Amygdala (tissue), 56 donors: ENCODE data around the gene OTUB2.

ENCODE experiments used
- DNase-seq, 56 donors: peaks; one replicate each; lab custom pipeline; 2025; lab: John Stamatoyannopoulos, UW

The OTUB2 gene

GRCh38 chr14:94037954-94038353, 11.8 kb downstream of the OTUB2 start:
- no peak for DNase-seq

DNA sequence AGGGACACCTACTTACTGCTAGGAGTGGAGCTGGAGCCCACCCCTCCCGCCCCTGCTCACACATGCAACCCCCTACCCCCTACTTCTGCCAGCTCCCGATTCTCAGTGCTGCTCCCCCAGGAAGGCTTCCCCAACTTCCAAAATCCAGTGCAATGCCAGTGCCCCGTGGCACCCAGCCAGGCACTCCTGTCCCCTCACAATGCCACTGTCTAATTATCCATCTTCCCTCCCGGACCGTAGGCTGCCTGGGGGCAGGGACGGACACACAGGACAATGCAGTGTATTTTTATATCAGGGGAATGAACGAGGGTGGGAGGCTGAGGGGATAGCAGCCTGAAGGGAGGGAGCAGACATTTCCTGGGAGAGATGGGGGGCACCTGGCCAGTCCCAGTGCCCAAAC, 12.4 kb downstream of the OTUB2 start:
- DNase-seq, result no peak

DNA sequence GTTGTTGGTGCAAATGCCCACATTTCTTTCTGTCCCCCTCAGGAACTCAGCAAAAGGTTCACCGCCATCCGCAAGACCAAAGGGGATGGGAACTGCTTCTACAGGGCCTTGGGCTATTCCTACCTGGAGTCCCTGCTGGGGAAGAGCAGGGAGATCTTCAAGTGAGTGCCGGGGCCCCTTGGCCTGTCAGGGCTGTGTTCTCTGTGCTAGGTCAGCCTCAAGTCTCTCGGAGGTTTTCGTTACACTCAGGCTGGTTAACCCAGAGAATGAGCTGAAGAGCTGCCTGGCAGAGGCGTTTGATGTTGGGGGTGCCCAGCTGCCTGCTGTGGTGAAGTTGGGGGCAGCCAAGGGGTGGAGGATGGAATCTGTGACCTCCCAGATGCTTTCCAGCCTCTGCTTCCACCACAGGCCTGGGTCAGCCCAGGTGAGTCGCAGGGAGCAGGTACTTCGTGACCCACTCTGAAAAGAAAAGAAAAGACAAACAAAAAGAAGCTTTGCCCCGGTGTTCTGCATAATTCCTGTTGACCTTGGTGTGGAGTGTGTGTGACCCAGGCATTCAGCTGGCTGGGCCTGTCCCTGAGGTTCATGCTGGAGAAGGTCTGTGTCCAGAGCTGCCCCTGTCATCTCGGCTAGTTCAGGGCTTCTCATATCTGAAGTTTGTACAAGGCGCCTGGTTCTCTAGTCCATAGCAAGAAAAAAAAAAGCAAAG, 12.9 kb downstream of the OTUB2 start:
- no peak for DNase-seq

- no peak for DNase-seq
Observed at GRCh38 chr14:94040247-94040646, 14.1 kb downstream of the OTUB2 start.

DNA sequence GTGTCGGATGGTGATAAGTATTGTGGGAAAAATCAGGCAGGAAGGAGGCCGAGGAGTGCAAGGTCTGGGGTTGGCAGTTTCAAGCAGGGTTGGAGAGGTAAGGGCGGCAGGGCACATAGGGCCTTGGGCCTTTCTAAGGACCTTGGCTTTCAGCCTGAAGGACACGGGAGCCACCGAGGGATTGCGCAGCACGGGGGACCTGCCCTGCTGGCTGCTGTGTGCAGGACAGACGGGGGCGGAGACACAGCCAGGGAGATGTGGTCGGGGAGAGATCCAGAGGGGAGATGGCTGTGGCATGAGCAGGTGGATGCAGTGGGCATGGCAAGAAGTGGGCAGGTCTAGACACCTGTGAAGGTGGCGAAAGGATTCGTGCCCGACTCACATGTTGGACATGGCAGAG, 14.7 kb downstream of the OTUB2 start:
- DNase-seq, result no peak

GRCh38 chr14:94041551-94042346, 15.6 kb downstream of the OTUB2 start:
- DNase-seq, result peak in 2 of 56 donors; percentile 24 to 32

DNA sequence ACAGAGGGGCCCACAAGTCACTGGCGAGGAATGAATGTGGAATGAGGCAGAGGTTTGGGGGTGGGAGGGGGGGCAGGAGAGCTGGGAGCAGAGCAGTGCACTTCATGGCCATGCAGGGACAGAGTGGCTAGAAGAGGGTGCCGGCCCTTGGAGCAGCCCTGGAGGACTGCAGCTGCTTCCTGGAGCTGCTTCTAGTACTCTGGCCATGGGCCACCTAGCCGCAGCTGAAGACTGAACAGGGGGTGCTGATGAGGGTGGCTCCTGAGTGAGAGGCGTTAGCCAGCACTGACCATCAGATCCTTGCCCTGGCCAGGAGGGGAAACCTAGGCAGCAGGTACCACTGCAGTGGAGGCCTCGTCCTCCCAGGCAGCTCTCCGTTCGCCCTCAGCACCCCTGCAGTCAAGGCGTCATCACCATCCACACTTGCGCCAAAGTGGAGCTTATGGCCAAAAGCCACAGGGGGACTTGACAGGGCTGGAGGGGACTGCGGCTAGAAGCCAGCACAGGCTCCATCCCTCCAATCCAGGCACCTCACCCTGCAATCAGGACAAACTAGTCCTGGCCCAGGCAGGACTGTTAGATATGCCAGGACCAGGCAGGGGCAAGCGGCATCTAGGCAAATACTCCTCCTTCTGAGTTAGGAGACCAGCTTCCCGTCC, 16.4 kb downstream of the OTUB2 start:
- no peak for DNase-seq

GRCh38 chr14:94043111-94043755, 17.1 kb downstream of the OTUB2 start:
- DNase-seq, result no peak

DNA sequence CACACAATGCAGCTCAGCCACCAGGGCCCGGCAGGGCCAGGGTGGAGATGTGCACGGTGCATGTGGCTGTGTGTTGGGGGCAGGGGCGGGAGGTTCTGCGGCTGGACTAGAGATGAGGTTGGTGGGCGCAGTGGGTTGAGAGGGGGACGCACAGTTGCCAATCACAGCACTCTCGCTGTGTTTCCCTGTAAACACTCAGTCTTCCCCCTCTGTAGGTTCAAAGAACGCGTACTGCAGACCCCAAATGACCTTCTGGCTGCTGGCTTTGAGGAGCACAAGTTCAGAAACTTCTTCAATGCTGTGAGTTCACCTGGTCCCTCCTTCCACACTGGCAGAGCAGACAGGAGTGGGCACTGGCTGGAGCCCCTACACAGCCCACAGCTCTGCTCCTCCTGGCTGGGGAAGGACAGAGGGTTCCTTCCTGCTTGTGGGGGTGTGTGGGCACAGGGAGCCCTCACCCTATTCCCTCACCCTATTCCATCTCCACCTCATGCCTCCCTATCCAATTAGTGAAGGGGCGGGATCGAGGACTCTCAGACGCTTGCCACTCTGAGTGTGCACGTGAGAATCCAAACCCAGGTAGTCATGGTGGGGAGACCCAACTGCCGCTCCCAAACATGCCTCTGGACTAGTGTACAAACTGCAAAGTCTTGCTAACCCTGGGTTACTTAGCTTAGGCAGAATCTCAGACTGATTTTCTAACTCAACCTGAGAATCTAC, 17.8 kb downstream of the OTUB2 start:
- no peak for DNase-seq

DNA sequence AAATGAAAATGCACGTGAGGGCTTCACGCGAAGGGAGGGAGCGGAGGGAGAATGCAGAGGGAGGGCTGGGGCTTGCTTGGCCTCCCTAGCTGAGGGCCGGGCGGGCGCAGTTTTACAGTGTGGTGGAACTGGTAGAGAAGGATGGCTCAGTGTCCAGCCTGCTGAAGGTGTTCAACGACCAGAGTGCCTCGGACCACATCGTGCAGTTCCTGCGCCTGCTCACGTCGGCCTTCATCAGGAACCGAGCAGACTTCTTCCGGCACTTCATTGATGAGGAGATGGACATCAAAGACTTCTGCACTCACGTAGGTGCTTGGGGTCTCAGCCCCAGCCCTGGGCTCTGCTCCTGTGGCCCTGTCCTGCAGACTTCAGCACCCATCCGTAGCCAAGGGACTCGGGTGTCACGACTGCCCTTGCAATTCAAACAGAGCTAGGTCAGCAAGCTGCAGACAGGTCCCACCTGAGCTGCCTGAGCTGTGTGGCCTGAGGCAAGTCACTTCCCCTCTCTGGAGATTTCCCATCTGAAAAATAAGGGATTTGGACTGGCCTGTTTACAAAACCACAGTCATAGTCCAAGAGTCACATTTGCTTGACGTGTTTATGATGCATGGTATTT, 18.4 kb downstream of the OTUB2 start:
- no peak for DNase-seq

- no peak for DNase-seq
Observed at GRCh38 chr14:94045101-94045500, 19.0 kb downstream of the OTUB2 start.

DNA sequence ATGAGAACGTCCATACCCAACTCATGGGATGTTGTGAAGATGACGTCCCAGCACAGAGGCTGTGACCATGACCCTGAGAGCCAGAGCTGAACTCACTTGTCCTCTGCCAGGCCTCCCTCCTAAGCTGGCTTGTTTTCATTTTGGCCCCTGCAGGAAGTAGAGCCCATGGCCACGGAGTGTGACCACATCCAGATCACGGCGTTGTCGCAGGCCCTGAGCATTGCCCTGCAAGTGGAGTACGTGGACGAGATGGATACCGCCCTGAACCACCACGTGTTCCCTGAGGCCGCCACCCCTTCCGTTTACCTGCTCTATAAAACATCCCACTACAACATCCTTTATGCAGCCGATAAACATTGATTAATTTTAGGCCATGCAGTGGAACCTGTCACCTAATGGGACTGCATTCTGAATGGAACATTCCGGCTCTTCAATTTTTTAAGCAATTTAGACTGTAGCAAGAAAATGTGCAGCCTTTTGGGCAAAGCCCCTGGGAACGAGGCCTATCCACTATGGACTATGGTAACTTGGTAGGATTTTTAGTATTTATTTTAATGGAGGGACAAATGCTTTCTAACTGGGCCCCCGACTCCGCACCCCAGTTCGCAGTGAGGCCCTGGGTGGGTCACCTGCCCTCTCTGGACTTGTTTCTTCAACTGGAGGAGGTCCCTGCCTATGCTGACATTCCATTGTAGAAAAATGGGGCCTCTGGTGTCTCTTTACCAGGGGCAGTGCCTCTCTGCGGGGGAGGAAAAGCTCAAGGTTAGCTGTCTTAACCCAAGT, 19.6 kb downstream of the OTUB2 start:
- no peak for DNase-seq

GRCh38 chr14:94046696-94047250, 20.6 kb downstream of the OTUB2 start:
- DNase-seq, result no peak

DNA sequence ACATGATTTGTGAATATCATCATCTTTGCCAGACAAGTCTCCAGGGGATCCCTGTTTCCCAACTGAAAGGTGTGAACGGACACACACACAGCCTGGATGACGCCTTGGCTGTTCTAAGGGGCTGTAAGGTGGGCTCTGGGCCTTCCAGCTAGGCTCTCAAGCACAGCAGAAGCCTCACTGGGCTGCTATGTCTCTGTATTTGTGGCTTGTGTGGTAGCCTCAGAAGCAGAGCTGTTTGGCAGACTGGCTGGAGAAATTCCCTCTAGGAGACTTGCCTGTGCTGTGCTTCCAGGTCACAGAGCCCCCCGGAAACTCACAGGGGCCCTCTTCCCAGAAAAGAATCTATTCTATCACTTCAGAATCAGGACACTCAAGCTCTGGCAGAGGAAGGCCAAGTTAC, 21.4 kb downstream of the OTUB2 start:
- DNase-seq, result no peak

DNA sequence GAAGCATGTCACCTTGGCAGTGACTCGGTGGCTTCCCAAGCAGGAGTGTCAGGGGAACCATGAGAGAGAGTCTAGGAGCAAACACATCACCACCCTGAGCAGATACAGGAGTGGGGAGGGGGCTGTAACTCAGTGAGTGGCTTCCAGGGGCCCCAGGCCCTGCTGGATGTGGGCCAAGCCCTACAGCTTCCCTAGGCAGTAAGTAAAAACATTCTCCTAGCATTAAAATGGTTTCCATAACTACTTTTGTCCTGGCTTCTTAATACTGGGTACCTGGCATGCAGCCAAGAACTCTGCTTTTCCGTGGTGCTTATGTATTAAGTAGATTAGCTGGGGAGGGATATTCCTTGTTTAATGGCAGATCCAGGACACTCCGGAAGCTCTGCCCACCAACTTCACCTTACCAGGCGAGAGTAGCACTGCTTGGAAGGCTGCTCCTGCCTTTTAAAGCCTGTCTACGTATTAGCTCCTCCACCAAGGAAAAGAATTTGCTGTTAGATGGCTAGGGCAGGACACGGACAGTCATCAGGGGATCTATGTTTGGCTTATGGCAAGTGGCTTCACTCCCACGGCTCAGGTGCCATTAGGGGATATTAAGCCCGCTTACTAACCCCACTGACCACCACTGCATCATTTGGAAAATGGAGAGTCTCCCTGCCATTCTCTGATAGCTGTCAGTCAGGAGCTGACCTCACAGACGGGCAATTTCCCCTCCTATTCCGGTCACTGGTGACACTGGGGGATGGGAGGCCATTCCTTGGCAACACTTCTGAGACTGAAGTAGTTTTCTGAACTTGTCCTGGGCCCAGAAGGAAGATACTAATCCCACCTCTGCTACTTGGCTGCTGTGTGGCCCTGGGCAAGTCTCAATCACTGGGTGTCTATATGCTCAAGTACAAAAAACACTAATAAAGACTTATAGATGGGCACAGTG, 22.8 kb downstream of the OTUB2 start:
- peak in 9 of 56 donors; percentile 17 to 70 (median 35) for DNase-seq

DNA sequence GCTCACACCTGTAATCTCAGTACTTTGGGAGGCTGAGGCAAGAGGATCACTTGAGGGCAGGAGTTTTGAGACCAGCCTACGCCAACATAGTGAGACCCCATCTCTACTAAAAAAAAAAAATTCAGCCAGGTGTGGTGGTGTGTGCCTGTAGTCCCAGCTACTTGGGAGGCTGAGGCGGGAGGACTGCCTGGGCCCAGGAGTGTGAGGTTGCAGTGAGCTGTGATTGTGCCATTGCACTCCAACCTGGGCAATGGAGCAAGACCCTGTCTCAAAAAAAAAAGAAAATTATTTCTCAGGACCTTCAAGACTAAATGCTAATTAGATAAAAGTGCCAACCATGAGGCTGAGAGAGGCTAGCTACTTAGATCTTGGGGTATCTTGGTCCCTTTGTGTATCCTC, 23.5 kb downstream of the OTUB2 start:
- no peak for DNase-seq

DNA sequence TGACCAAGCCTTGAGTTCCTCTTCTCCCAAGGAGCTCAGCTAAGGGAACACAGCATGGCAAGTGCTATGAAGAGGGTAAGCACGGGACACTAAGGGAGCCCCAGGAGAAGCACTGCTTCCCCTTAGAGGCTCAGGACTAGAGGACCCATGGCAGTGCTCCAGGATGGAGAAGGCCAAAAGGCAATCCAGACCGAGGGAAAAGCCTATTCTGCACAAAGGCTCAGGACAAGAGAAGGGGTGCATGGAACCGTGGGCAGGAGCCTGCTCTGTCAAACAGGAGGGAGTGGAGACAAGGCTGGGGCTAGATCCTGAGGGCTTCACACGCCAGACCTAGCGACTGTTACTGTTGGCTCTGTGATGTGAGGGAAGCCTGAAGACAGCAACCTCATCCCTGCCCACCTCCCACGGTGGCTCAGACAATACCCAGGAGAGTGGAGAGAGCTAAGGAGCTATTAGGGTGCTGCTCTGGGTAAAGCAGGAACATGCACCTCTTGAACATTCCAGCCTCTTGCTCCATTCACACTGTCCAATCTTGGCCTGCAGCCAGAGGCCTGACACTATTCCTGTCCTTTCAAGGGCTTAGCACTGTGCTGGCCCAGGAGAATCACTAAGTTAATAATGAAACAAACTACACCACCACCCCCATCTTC, 24.2 kb downstream of the OTUB2 start:
- peak in 2 of 56 donors; percentile 14 to 26 for DNase-seq
